Endothelial cell of umbilical vein (primary cell): ENCODE measurements around the gene ATP1A3. TPM values are rescaled to one million over a fixed set of nuclear protein-coding genes. Genes with fewer than 3 reads are reported as not detected.

ENCODE experiments used
- BruUV-seq: library from RNA; stranded (reverse); fragments of 400-500 nt; replicated peaks from 2 replicates; lab custom pipeline; 2021; lab: Mats Ljungman, UMichigan
- CTCF ChIA-PET: fragments of 300-600, 350-600 bp; sonication (Branson Sonifier 250); formaldehyde crosslinking; loops from one replicate; lab custom pipeline; 2021; ENCODE audit warnings: antibody characterized with exemption, inconsistent platforms; lab: Charles Lee
- POLR2A ChIA-PET: fragments of 300-600, 350-600 bp; sonication (Branson Sonifier 250); formaldehyde crosslinking; loops from one replicate; lab custom pipeline; 2021; ENCODE audit warnings: antibody characterized with exemption, inconsistent platforms; lab: Charles Lee
- DNase-seq: peaks from one replicate; pipeline ENCODE4 v3.0.0-alpha.2; 2011; ENCODE audit warnings: low read depth, low spot score
- FAIRE-seq: peaks from 2 replicates; lab custom pipeline; 2011; peaks lifted over from hg19 to GRCh38; lab: Jason Lieb, UNC
- H2AFZ ChIP-seq: 2 replicates; pipeline ENCODE4 v1.6.0; 2012; ENCODE audit warnings: low read depth, low read length, control low read depth, inconsistent platforms
- H3K27ac ChIP-seq: 2 replicates; pipeline ENCODE4 v1.5.1; 2011; ENCODE audit warnings: low read depth, mild to moderate bottlenecking, control low read depth, low read length, moderate library complexity; ENCODE audit not compliant: insufficient read depth
- H3K27me3 ChIP-seq, 2 experiments: 2 replicates each; pipeline versions ENCODE4 v1.6.0 to v1.6.1; 2011; ENCODE audit warnings: low read length in 2 of 2, mixed read lengths in 1 of 2; ENCODE audit not compliant: control insufficient read depth in 2 of 2, insufficient read depth in 2 of 2
- H3K36me3 ChIP-seq, 2 experiments: 2 replicates in 1 of 2; 3 replicates in 1 of 2; pipeline ENCODE4 v1.5.1; 2011; ENCODE audit warnings: low read length in 2 of 2, mild to moderate bottlenecking in 1 of 2, moderate library complexity in 1 of 2; ENCODE audit not compliant: control insufficient read depth in 2 of 2, insufficient read depth in 2 of 2; ENCODE audit errors: extremely low read depth in 1 of 2
- H3K4me1 ChIP-seq: 3 replicates; pipeline ENCODE4 v1.5.1; 2011; ENCODE audit warnings: mild to moderate bottlenecking, low read length; ENCODE audit not compliant: control insufficient read depth, insufficient read depth; ENCODE audit errors: extremely low read depth
- H3K4me2 ChIP-seq: 2 replicates; pipeline ENCODE4 v1.6.1; 2011; ENCODE audit warnings: low read length, control low read depth, mixed read lengths; ENCODE audit not compliant: insufficient read depth
- H3K4me3 ChIP-seq, 3 experiments: fragments of 200-600 bp in 1 of 3; sonication (generic), shearing (Covaris generic) in 1 of 3; replicated peaks in 1 of 3; 2 replicates each; pipeline ENCODE4 v1.5.1; 2011 to 2016; ENCODE audit warnings: control low read depth in 3 of 3, low read length in 3 of 3, mild to moderate bottlenecking in 2 of 3, inconsistent platforms in 1 of 3, low read depth in 1 of 3, moderate library complexity in 1 of 3; ENCODE audit not compliant: insufficient read depth in 1 of 3
- H3K79me2 ChIP-seq: 2 replicates; pipeline ENCODE4 v1.6.0; 2012; ENCODE audit warnings: low read length, inconsistent platforms; ENCODE audit not compliant: control insufficient read depth, insufficient read depth
- H3K9ac ChIP-seq: replicated peaks from 2 replicates; pipeline ENCODE3; 2011; ENCODE audit warnings: low read length, control low read depth; ENCODE audit not compliant: insufficient read depth; ENCODE audit errors: extremely low read depth
- H3K9me1 ChIP-seq: replicated peaks from 3 replicates; pipeline ENCODE4 v1.6.0; 2011; ENCODE audit warnings: mild to moderate bottlenecking, low read length; ENCODE audit not compliant: control insufficient read depth, insufficient read depth; ENCODE audit errors: extremely low read depth
- H3K9me3 ChIP-seq: replicated peaks from 2 replicates; pipeline ENCODE4 v1.5.1; 2012; ENCODE audit warnings: low read length, inconsistent platforms; ENCODE audit not compliant: control insufficient read depth, insufficient read depth
- H4K20me1 ChIP-seq: replicated peaks from 2 replicates; pipeline ENCODE3; 2011; ENCODE audit warnings: mild to moderate bottlenecking, low read length; ENCODE audit not compliant: control insufficient read depth, insufficient read depth; ENCODE audit errors: extremely low read depth
- CTCF ChIP-seq, 2 donors: IDR thresholded peaks; 1 replicate in 1 of 2; 2 replicates in 1 of 2; pipeline ENCODE4 v1.5.1; 2011; ENCODE audit warnings: low read length in 2 of 2, mild to moderate bottlenecking in 2 of 2, moderate library complexity in 2 of 2, control low read depth in 1 of 2, inconsistent platforms in 1 of 2, low read depth in 1 of 2; ENCODE audit not compliant: insufficient read depth in 1 of 2; ENCODE audit errors: extremely low read depth in 1 of 2
- EZH2 ChIP-seq: IDR thresholded peaks from 2 replicates; pipeline ENCODE4 v1.6.1; 2012; ENCODE audit warnings: borderline replicate concordance, low read depth, mild to moderate bottlenecking, moderate library complexity, low read length, inconsistent platforms; ENCODE audit not compliant: severe bottlenecking
- FOS ChIP-seq: IDR thresholded peaks from 2 replicates; pipeline ENCODE4 v1.6.1; 2011; ENCODE audit warnings: mild to moderate bottlenecking, low read length, moderate library complexity, borderline replicate concordance; ENCODE audit not compliant: insufficient read depth
- GATA2 ChIP-seq: IDR thresholded peaks from 2 replicates; pipeline ENCODE4 v1.7.0; 2011; ENCODE audit warnings: low read depth, mild to moderate bottlenecking, moderate library complexity, mixed read lengths, low read length; ENCODE audit not compliant: insufficient read length, insufficient read depth
- JUN ChIP-seq: IDR thresholded peaks from 2 replicates; pipeline ENCODE4 v1.6.1; 2011; ENCODE audit warnings: borderline replicate concordance, low read depth; ENCODE audit not compliant: insufficient read length, insufficient read depth
- MAX ChIP-seq: IDR thresholded peaks from 2 replicates; pipeline ENCODE4 v1.6.1; 2011; ENCODE audit not compliant: insufficient read depth, insufficient read length
- MYC ChIP-seq: IDR thresholded peaks from one replicate; pipeline ENCODE4 v1.6.1; 2011; ENCODE audit warnings: mild to moderate bottlenecking, low read depth, low read length
- POLR2A ChIP-seq: IDR thresholded peaks from 2 replicates; pipeline ENCODE4 v1.6.1; 2012; ENCODE audit warnings: low read depth, mild to moderate bottlenecking, control low read depth, low read length
- POLR2AphosphoS5 ChIP-seq: IDR thresholded peaks from 2 replicates; pipeline ENCODE4 v1.6.1; 2012; ENCODE audit warnings: low read depth, mild to moderate bottlenecking, control low read depth, low read length, moderate library complexity; ENCODE audit not compliant: insufficient read depth
- dilution Hi-C: fragments of 300-500 bp; cut with MboI; formaldehyde crosslinking; loops from one replicate; pipeline ENCODE4 v1.15.0; 2019; ENCODE audit warnings: low sequenced_read_pairs; ENCODE audit not compliant: extremely low pct_ligation_motif_present
- intact Hi-C: fragments of 100-400 bp; cut with micrococcal nuclease; formaldehyde crosslinking; loops from one replicate; pipeline ENCODE4 v1.10.0; 2022
- polyA plus RNA-seq, 4 experiments: library from polyadenylated mRNA; depleted of rRNA in 3 of 4; stranded (reverse) in 3 of 4; unstranded in 1 of 4; fragments of >200 nt; gene quantifications; 2 replicates each; pipeline versions ENCODE4 v1.2.1 to v1.2.3, GENCODE V29; 2011 to 2012; ENCODE audit warnings: missing spikeins in 1 of 4
- total RNA-seq: library from RNA; stranded (reverse); gene quantifications from 2 replicates; pipeline ENCODE4 v1.2.3, GENCODE V29; 2021

ATP1A3 gene
- total and polyA plus RNA-seq, 2 donors (not counting 3 experiments of a cell fraction or from before 2014, with no cell fraction given): 0.40 TPM; not detected in 1

- CTCF ChIA-PET: interaction anchor here (0.6 to 2.6 kb wide), 3 partner anchors 11 to 23 kb away, joined by 3 to 10 read pairs (median 8); no protein-coding TSS in a partner anchor
- FAIRE-seq: no peak
- no TSS peak for BruUV-seq
These were observed 24.6 kb upstream of the ATP1A3 start for GRCh38 chr19:42018503-42019193.

More at GRCh38 chr19:42018503-42019193, 24.6 kb upstream of the ATP1A3 start:
- Histone ChIP-seq H3K9ac (no peak overlapping the region), H3K9me3 (no peaks in the 10 kb centered on the region), H3K27me3 (no peaks in the 10 kb centered on the region), H3K4me3 (no peak overlapping the region), H3K27ac (no peak overlapping the region), H4K20me1 (no peaks in the 10 kb centered on the region), H3K9me1 (no peaks in the 10 kb centered on the region), H3K4me2 (no peak overlapping the region), H3K36me3 (no peaks in the 10 kb centered on the region), H2AFZ (no peak overlapping the region), H3K79me2 (no peaks in the 10 kb centered on the region), H3K4me1 (no peaks in the 10 kb centered on the region)
- DNase-seq: no peak
- intact Hi-C loops: no loop called here
- TF ChIP-seq CTCF (IDR thresholded peaks at IDR 0.05; ENCODE audit: extremely low read depth in 1 of 2, insufficient read depth in 1 of 2, low read depth in 1 of 2, low read length in 2 of 2) (no peak), FOS (no peak), EZH2 (no peak), POLR2A (no peak), POLR2AphosphoS5 (no peak), MYC (no peak), MAX (no peak), GATA2 (no peak), JUN (no peak)
- dilution Hi-C loops: no loop called here
- POLR2A ChIA-PET: no interaction called here
